ENCODE results near the gene RPL7A. TPM values are rescaled to one million over a fixed set of nuclear protein-coding genes. Genes with fewer than 3 reads are reported as not detected.

RPL7A gene
- total RNA-seq, 3 donors from 2014 or later (not counting 1 experiment from before 2014, with no cell fraction given), result 1,409 to 1,616 (median 1,600) TPM

- Mint-ChIP-seq H3K27ac (peak overlapping the region; percentile 83 to 88), H3K27me3 (ENCODE audit: low read depth in 2 of 2) (no peaks in the 10 kb centered on the region), H3K36me3 (peaks cover 8% of the 10 kb centered on the region), H3K4me1 (peaks cover 46 to 50% of the 10 kb centered on the region in 2 donors), H3K4me3 (peak overlapping the region; percentile 73), H3K9me3 (no peaks in the 10 kb centered on the region)
- peaks cover 20% of the 10 kb centered on the region for H3K36me3 ChIP-seq (ENCODE audit: control insufficient read depth, insufficient read depth, low read length)
- no peak for ATAC-seq
- peaks cover 51% of the 10 kb centered on the region for H3K4me1 ChIP-seq (ENCODE audit: control insufficient read depth, insufficient read depth, low read length)
- DNase-seq, result no peak
- intact Hi-C loops (cut with micrococcal nuclease), result no loop called here
- TF ChIP-seq, protein P1, sequence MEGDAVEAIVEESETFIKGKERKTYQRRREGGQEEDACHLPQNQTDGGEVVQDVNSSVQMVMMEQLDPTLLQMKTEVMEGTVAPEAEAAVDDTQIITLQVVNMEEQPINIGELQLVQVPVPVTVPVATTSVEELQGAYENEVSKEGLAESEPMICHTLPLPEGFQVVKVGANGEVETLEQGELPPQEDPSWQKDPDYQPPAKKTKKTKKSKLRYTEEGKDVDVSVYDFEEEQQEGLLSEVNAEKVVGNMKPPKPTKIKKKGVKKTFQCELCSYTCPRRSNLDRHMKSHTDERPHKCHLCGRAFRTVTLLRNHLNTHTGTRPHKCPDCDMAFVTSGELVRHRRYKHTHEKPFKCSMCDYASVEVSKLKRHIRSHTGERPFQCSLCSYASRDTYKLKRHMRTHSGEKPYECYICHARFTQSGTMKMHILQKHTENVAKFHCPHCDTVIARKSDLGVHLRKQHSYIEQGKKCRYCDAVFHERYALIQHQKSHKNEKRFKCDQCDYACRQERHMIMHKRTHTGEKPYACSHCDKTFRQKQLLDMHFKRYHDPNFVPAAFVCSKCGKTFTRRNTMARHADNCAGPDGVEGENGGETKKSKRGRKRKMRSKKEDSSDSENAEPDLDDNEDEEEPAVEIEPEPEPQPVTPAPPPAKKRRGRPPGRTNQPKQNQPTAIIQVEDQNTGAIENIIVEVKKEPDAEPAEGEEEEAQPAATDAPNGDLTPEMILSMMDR (IDR thresholded peaks at IDR 0.05), result no peak
- no peaks in the 10 kb centered on the region for H3K27me3 ChIP-seq (ENCODE audit: control insufficient read depth, insufficient read depth, low read length)
- no peaks in the 10 kb centered on the region for H3K9me3 ChIP-seq (ENCODE audit: control insufficient read depth, insufficient read depth, low read length)
- 88% methylated on average over 12 of the region's 12 CpGs for WGBS (ENCODE audit: insufficient coverage)
- peak overlapping the region; percentile 62 for H3K27ac ChIP-seq (ENCODE audit: low read length)
- H3K4me3 ChIP-seq (ENCODE audit: low read length), result no peak overlapping the region
Measured at GRCh38 chr9:133342069-133342406, 6.0 kb upstream of the RPL7A start.

DNA sequence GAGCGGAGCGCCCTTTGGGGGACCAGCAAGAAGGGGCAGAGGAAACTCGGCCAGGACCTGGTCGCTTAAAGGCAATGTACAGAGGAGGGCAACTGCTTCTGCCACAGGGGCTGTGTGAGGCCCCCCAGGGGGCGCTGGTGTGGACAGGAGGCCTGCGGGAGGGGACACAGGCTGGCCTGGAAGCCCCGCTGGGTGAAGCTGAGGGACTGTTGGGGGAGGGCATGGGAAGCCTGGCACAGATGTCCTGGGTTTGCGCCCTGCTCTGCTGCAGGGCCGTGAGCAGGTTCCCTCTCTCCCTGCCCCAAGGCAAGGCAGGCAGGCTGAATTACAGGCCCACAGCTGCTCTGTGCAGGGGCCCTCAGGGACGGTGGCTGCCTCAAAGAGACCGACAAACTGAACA lies 5.4 kb upstream of the RPL7A start:
- Histone ChIP-seq H3K4me1 (ENCODE audit: control insufficient read depth, insufficient read depth, low read length) (peaks cover 55% of the 10 kb centered on the region), H3K36me3 (ENCODE audit: control insufficient read depth, insufficient read depth, low read length) (peaks cover 20% of the 10 kb centered on the region), H3K27me3 (ENCODE audit: control insufficient read depth, insufficient read depth, low read length) (no peaks in the 10 kb centered on the region), H3K4me3 (ENCODE audit: low read length) (no peak overlapping the region), H3K9me3 (ENCODE audit: control insufficient read depth, insufficient read depth, low read length) (no peaks in the 10 kb centered on the region), H3K27ac (ENCODE audit: low read length) (peak overlapping the region; percentile 62)
- no peaks in the 10 kb centered on the region for H3K27me3 Mint-ChIP-seq (ENCODE audit: low read depth in 2 of 2)
- peak overlapping the region; percentile 83 to 88 for H3K27ac Mint-ChIP-seq
- ATAC-seq (no peak), DNase-seq (no peak)
- TF ChIP-seq, protein P1 (IDR thresholded peaks at IDR 0.05), result no peak
- H3K4me1 Mint-ChIP-seq, result peaks cover 49 to 53% of the 10 kb centered on the region in 2 donors
- 87% methylated on average over 11 of the region's 11 CpGs for WGBS (ENCODE audit: insufficient coverage)
- no peak overlapping the region for H3K4me3 Mint-ChIP-seq
- H3K36me3 Mint-ChIP-seq, result peaks cover 8% of the 10 kb centered on the region
- no peaks in the 10 kb centered on the region for H3K9me3 Mint-ChIP-seq
- intact Hi-C loops (cut with micrococcal nuclease), result no loop called here

GRCh38 chr9:133344071-133344470 lies 3.9 kb upstream of the RPL7A start:
- no peak overlapping the region for H3K27ac ChIP-seq (ENCODE audit: low read length)
- H3K4me1 ChIP-seq (ENCODE audit: control insufficient read depth, insufficient read depth, low read length), result peaks cover 62% of the 10 kb centered on the region
- 97% methylated on average over 19 of the region's 19 CpGs for WGBS (ENCODE audit: insufficient coverage)
- no peak for DNase-seq
- no peaks in the 10 kb centered on the region for H3K27me3 Mint-ChIP-seq (ENCODE audit: low read depth in 2 of 2)
- no peaks in the 10 kb centered on the region for H3K27me3 ChIP-seq (ENCODE audit: control insufficient read depth, insufficient read depth, low read length)
- peaks cover 60 to 64% of the 10 kb centered on the region in 2 donors for H3K4me1 Mint-ChIP-seq
- no peak overlapping the region for H3K27ac Mint-ChIP-seq
- H3K9me3 ChIP-seq (ENCODE audit: control insufficient read depth, insufficient read depth, low read length), result no peaks in the 10 kb centered on the region
- TF ChIP-seq, protein P1 (IDR thresholded peaks at IDR 0.05), result no peak
- H3K36me3 Mint-ChIP-seq, result peaks cover 13% of the 10 kb centered on the region
- no peak for ATAC-seq
- H3K9me3 Mint-ChIP-seq, result no peaks in the 10 kb centered on the region
- no peak overlapping the region for H3K4me3 Mint-ChIP-seq
- no peak overlapping the region for H3K4me3 ChIP-seq (ENCODE audit: low read length)
- peaks cover 20% of the 10 kb centered on the region for H3K36me3 ChIP-seq (ENCODE audit: control insufficient read depth, insufficient read depth, low read length)
- intact Hi-C loops (cut with micrococcal nuclease), result no loop called here

GRCh38 chr9:133344979-133345378 lies 3.0 kb upstream of the RPL7A start:
- Histone ChIP-seq H3K36me3 (ENCODE audit: control insufficient read depth, insufficient read depth, low read length) (peaks cover 29% of the 10 kb centered on the region), H3K4me3 (ENCODE audit: low read length) (no peak overlapping the region), H3K9me3 (ENCODE audit: control insufficient read depth, insufficient read depth, low read length) (no peaks in the 10 kb centered on the region), H3K27me3 (ENCODE audit: control insufficient read depth, insufficient read depth, low read length) (no peaks in the 10 kb centered on the region), H3K4me1 (ENCODE audit: control insufficient read depth, insufficient read depth, low read length) (peaks cover 66% of the 10 kb centered on the region), H3K27ac (ENCODE audit: low read length) (no peak overlapping the region)
- Mint-ChIP-seq H3K4me3 (no peak overlapping the region), H3K27me3 (ENCODE audit: low read depth in 2 of 2) (no peaks in the 10 kb centered on the region), H3K9me3 (no peaks in the 10 kb centered on the region), H3K4me1 (peaks cover 60 to 64% of the 10 kb centered on the region in 2 donors), H3K27ac (peak overlapping the region in 1 of 2 donors; percentile 46), H3K36me3 (peaks cover 7% of the 10 kb centered on the region)
- TF ChIP-seq, protein P1 (IDR thresholded peaks at IDR 0.05), result no peak
- 97% methylated on average over 12 of the region's 12 CpGs for WGBS (ENCODE audit: insufficient coverage)
- intact Hi-C loops (cut with micrococcal nuclease), result no loop called here
- ATAC-seq (no peak), DNase-seq (no peak)
